Left lung (tissue), 10 donors: ENCODE measurements around the gene WARS2. TPM values are rescaled to one million over a fixed set of nuclear protein-coding genes. Genes with fewer than 3 reads are reported as not detected.

ENCODE experiments used
- ATAC-seq: fragments of 200-7000 bp; cut with Tn5 transposase; one replicate; pipeline ENCODE4 v1.9.1; 2020; ENCODE audit warnings: moderate library complexity
- DNase-seq, 4 donors: peaks; one replicate each; pipeline ENCODE4 v3.0.0-alpha.2; 2013 to 2020
- H3K27ac ChIP-seq, 2 donors: fragments of 200-600 bp; sonication (generic) in 1 of 2; one replicate each; pipeline versions ENCODE4 v1.5.0 to v1.8.0; 2020 to 2021
- H3K27me3 ChIP-seq, 2 donors: fragments of 200-600 bp; sonication (generic) in 1 of 2; one replicate each; pipeline versions ENCODE4 v1.5.0 to v1.8.0; 2020 to 2021
- H3K36me3 ChIP-seq, 2 donors: fragments of 200-600 bp; sonication (generic) in 1 of 2; one replicate each; pipeline versions ENCODE4 v1.5.0 to v1.8.0; 2020 to 2021
- H3K4me1 ChIP-seq, 2 donors: fragments of 200-600 bp; one replicate each; pipeline ENCODE4 v1.8.0; 2021
- H3K4me3 ChIP-seq, 2 donors: fragments of 200-600 bp; sonication (generic) in 1 of 2; one replicate each; pipeline versions ENCODE4 v1.5.0 to v1.8.0; 2020 to 2021; ENCODE audit warnings: mild to moderate bottlenecking in 1 of 2
- H3K9me3 ChIP-seq, 2 donors: fragments of 200-600 bp; sonication (generic) in 1 of 2; one replicate each; pipeline versions ENCODE4 v1.5.0 to v1.8.0; 2020 to 2021
- intact Hi-C, 2 donors: fragments of 100-400 bp; cut with DNase I; formaldehyde crosslinking; loops; one replicate each; pipeline versions ENCODE4 v1.11.2 to v1.14.2; 2022
- polyA plus RNA-seq, 6 donors: library from polyadenylated mRNA; unstranded; fragments of 120-200 nt; gene quantifications; one replicate each; pipeline ENCODE4 v1.2.1, GENCODE V29; 2013; ENCODE audit not compliant: insufficient read length in 6 of 6
- total RNA-seq, 2 donors: library from RNA; stranded (reverse); fragmentation: NEBNext Ultra II Directional; extraction: Animal tissue kit (Norgen Biotek cat#: 25700); gene quantifications; one replicate each; pipeline ENCODE4 v1.2.1, GENCODE V29; 2021
- TF ChIP-seq, protein P1 (sequence below), 2 donors: fragments of 200-600 bp; sonication (generic) in 1 of 2; IDR thresholded peaks; one replicate each; pipeline versions ENCODE4 v1.5.0 to v1.8.0; 2021; ENCODE audit warnings: antibody characterized with exemption in 2 of 2
- donor health status: DM: no; HTN: yes; CAD: no.
- donor health status: DM: no; HTN: no; CAD: no.

WARS2 gene
- total and polyA plus RNA-seq, 8 donors, result 12.7 to 26.0 (median 19.6) TPM

DNA sequence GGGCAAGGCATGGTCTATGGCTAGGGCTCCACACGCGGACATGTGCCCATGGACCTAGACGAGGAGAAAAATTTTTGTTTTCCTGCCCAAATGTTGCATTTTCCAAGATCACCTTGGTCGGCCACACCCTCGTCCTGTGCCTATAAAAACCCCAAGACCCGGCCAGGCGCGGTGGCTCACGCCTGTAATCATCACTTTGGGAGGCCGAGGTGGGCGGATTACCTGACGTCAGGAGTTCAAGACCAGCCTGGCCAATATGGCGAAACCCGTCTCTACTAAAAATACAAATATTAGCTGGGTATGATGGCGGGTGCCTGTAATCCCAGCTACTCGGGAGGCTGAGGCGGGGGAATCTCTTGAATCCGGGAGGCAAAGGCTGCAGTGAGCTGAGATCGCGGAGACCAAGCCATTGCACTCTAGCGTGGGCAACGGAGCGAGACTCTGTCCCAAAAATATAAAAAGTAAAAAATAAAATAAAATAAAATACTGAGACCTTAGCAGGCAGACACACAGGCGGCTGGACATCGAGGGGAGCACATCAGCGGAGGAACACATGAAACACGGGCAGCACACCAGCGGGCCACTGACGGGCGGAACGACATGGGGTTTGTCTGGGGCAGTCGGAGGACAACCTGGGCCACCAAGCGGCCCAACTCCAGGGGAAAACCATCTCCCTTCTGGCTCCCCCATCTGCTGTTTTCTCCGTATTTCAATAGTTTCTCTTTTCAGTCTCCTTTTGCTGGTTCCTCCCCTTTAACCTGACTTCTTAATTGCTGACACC lies 91.6 kb downstream of the WARS2 start:
- Histone ChIP-seq H3K27me3 (no peaks in the 10 kb centered on the region), H3K36me3 (peaks cover 0 to 9% of the 10 kb centered on the region in 2 donors), H3K4me1 (no peaks in the 10 kb centered on the region), H3K27ac (no peak overlapping the region), H3K9me3 (no peaks in the 10 kb centered on the region), H3K4me3 (no peak overlapping the region)
- TF ChIP-seq, protein P1, sequence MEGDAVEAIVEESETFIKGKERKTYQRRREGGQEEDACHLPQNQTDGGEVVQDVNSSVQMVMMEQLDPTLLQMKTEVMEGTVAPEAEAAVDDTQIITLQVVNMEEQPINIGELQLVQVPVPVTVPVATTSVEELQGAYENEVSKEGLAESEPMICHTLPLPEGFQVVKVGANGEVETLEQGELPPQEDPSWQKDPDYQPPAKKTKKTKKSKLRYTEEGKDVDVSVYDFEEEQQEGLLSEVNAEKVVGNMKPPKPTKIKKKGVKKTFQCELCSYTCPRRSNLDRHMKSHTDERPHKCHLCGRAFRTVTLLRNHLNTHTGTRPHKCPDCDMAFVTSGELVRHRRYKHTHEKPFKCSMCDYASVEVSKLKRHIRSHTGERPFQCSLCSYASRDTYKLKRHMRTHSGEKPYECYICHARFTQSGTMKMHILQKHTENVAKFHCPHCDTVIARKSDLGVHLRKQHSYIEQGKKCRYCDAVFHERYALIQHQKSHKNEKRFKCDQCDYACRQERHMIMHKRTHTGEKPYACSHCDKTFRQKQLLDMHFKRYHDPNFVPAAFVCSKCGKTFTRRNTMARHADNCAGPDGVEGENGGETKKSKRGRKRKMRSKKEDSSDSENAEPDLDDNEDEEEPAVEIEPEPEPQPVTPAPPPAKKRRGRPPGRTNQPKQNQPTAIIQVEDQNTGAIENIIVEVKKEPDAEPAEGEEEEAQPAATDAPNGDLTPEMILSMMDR (IDR thresholded peaks at IDR 0.05), result no peak
- intact Hi-C loops, result no loop called here
- ATAC-seq (no peak), DNase-seq (no peak)

DNA sequence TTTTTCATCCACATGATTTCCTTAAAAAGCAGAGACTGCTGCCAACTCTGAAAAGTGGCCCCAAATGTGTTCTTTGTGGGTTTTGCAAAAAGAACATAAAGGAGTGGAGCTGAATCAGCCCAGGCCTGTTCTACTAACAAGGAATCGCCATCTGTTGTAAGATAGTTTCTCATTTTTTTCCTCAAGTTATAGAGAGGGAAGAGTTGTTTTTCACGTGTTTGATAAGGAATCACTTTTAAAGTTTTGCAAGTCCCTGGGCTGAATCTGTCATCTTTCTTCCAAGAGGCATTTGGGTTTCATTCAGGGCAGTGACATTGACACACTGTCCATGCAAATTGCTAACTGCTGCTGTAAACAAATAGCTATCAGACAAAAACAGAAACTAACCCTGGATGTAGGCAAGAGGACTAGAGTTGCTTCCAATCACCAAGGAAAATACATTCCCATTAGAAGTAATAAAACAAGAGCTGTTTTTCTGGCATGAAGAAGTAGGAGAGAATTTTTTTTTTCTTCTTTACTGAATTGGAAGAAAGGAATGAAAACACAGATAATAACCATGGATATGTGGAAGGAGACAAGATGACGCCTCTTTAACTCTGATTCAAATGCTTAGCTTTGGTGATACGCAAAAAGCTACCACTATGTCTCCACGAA lies 93.5 kb downstream of the WARS2 start:
- H3K9me3 ChIP-seq, result no peaks in the 10 kb centered on the region
- no peak overlapping the region for H3K4me3 ChIP-seq
- TF ChIP-seq, protein P1 (IDR thresholded peaks at IDR 0.05), result no peak
- peak overlapping the region; percentile 49 to 62 for H3K27ac ChIP-seq
- peaks cover 0 to 9% of the 10 kb centered on the region in 2 donors for H3K36me3 ChIP-seq
- H3K27me3 ChIP-seq, result no peaks in the 10 kb centered on the region
- DNase-seq, result peak in 2 of 4 donors; percentile 58 to 63
- H3K4me1 ChIP-seq, result no peaks in the 10 kb centered on the region
- peak; percentile 63 for ATAC-seq
- intact Hi-C loops, result no loop called here

DNA sequence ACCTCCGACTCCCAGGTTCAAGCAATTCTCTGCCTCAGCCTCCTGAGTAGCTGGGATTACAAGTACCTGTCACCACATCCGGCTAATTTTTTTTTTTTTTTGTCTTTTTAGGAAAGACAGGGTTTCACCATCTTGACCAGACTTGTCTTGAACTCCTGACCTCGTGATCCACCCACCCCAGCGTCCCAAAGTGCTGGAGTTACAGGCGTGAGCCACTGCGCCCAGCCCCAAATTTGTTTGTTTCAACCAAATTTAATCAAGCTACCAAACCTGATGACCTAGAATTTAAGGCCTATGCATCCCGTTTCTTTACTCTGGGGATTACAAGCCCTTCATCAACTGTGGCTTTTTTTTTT lies 94.0 kb downstream of the WARS2 start:
- no peak for ATAC-seq
- Histone ChIP-seq H3K4me1 (no peaks in the 10 kb centered on the region), H3K27me3 (no peaks in the 10 kb centered on the region), H3K9me3 (no peaks in the 10 kb centered on the region), H3K4me3 (no peak overlapping the region), H3K27ac (peak overlapping the region in 1 of 2 donors; percentile 62), H3K36me3 (peaks cover 0 to 9% of the 10 kb centered on the region in 2 donors)
- intact Hi-C loops, result no loop called here
- no peak for DNase-seq
- TF ChIP-seq, protein P1 (IDR thresholded peaks at IDR 0.05), result no peak

DNA sequence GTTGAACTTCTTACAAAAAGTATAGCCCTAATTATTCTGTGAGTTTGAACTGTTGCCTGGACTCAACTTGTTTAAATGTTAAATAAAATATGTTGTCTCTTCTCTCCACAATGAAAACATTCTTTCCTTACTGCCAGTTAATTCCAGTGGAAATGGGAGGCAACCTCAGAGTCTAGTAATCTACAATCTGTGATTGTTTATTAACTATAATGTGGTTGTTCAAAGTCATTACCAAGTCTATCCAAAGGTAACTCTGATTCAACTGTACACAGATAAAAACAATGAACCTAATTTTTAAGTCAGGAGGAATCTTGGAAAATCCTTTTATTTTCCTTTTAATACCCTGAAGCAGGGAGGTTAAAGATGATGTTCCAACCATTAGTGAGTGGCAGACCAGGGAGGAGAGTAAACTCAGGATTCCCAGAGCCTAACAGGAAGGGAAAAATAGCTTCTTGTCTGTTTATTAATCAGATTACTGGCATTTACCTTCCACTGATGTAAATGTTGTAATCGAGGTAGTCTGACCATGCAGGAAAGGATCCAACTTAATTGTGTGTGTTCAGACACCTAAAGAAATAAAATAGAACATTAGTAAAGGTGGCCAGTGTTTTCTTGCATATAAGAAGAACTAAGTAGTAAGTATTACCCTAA lies 95.2 kb downstream of the WARS2 start:
- intact Hi-C loops, result no loop called here
- ATAC-seq (no peak), DNase-seq (no peak)
- Histone ChIP-seq H3K27me3 (no peaks in the 10 kb centered on the region), H3K27ac (no peak overlapping the region), H3K4me1 (no peaks in the 10 kb centered on the region), H3K36me3 (peaks cover 0 to 9% of the 10 kb centered on the region in 2 donors), H3K9me3 (no peaks in the 10 kb centered on the region), H3K4me3 (no peak overlapping the region)
- TF ChIP-seq, protein P1 (IDR thresholded peaks at IDR 0.05), result no peak

DNA sequence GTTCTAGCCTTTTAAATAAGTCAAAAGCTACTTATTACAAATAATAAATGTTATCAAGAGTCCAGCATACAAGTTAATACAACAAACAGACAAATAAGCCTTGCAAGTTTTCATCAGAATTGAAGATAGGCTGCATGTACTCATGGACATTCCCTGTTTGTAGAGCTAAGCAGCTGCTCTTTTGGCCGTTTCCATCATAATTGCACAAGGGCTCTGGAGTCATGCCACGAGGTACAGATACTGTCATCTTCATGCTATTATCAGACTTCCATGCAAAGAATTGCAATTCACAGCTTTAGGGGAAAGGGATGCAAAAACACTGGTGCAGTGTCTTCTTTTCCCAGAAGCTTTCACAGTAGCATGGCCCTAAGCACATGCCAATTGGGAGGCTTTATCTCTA lies 99.5 kb downstream of the WARS2 start:
- TF ChIP-seq, protein P1 (IDR thresholded peaks at IDR 0.05), result no peak
- ATAC-seq, result no peak
- Histone ChIP-seq H3K27ac (no peak overlapping the region), H3K36me3 (peaks cover 0 to 9% of the 10 kb centered on the region in 2 donors), H3K4me3 (no peak overlapping the region), H3K9me3 (no peaks in the 10 kb centered on the region), H3K4me1 (no peaks in the 10 kb centered on the region), H3K27me3 (no peaks in the 10 kb centered on the region)
- DNase-seq, result peak in 2 of 4 donors; percentile 73 to 87
- intact Hi-C loops, result no loop called here
